GM19099 (cell line): ENCODE results near the gene RASSF5.
A peak's percentile ranks its signal among the peaks of the same experiment; 100 is the strongest.

Source experiments
- POLR2A ChIP-seq: IDR thresholded peaks from 3 replicates; pipeline ENCODE4 v1.6.1; 2011; ENCODE audit warnings: low read depth; ENCODE audit not compliant: insufficient read length; ENCODE audit errors: extremely low read depth

The RASSF5 gene

DNA sequence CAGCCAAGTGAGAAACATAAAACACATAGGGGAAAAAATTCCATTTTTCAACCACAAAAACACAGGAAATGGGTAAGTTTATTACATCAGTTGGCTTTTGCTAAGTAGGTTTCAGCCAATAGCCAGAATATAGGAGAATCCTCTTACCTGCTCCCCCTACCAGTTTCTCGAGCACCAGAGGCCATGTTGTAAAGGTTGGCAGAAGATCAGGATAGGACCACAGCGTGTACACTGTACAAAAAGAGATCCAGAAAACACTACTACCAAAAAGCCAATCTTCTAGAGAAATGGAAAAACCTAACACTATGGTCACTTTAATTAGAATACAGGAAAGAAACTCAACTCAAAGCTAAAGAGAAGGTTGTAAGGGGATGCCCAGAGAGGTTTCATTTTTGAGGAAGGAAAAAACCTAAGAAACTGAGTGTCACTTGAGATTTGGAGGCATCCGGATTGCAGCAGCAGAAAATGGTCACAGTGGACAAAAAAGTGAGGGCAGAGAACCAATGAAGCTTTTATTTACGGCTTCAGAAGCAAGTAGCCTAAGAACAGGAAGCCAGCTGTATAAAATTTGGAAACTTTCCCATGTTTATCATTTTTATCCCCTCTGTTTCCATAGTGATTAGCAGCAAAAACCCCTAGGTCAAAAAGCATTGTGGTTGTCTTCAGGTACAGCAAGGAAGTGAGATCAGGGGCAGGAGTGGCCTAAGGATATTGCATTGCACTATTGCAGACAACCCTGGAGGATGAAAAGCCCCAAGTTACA is 102.1 kb downstream of the RASSF5 start:
- TF ChIP-seq POLR2A = peak; percentile 14

DNA sequence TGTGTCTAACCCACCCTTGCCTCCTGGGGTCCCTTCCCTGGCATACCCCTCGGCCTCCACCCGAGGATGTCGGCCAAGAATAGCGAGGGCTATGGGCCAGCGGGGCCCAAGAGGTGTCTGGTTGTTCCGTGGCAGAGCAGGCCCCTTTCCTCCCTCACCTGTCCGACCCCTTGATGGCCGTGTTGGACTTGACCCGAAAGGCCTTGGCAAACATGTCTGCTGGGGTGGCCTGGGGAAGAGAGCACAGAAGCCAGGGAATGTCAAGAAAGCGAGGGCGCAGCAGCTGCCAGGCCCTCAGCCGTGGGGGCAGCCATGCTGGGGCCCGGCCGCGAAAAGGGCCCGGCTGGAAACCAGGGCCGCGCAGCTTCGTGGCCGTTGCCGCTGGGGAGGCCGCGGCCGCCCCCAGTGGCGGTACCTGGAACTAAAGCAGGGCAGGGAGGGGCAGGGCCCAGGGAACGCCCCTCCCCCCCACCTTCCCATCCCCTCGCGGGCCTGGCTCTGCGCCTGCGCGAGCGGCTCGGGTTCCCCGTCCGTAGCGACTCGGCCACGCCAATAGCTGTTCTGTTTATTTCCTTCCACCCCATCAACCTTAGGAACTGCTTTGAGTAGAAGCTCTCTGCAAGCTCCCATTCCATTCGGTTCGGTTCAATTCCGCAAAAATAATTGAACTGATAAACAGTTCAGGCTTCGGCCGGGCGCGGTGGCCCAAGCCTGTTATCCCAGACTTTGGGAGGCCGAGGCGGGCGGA is 105.0 kb downstream of the RASSF5 start, which contains the start of gene EIF2D:
Gene EIF2D (minus strand): TSS at position 337 of the 748 bp plus-strand sequence. CDS start 123 bp downstream, at position 214.
- peak; percentile 97 for TF ChIP-seq POLR2A

DNA sequence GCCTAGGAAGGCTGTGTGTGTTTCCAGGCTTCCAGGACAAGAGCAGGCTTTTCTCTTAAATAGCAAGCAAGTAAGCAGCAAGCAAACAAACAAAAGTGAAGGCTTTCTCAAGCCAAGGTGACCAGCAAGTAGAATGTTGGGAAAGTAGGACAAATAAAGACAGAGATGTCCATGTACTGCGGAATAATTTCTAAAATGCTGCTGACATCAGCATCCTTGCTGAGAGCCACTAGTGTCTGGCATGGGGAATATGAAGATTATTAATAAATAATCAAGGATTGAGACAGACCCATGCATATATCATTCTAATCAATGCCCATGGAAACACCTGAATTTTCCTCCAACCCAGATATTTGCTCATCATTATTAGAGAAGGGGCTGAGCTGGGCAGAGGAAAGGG is 121.6 kb downstream of the RASSF5 start:
- no peak for TF ChIP-seq POLR2A

- no peak for TF ChIP-seq POLR2A
Observed at GRCh38 chr1:206631085-206631509, 123.8 kb downstream of the RASSF5 start.

- no peak for TF ChIP-seq POLR2A
Observed at GRCh38 chr1:206633708-206634121, 126.4 kb downstream of the RASSF5 start.

DNA sequence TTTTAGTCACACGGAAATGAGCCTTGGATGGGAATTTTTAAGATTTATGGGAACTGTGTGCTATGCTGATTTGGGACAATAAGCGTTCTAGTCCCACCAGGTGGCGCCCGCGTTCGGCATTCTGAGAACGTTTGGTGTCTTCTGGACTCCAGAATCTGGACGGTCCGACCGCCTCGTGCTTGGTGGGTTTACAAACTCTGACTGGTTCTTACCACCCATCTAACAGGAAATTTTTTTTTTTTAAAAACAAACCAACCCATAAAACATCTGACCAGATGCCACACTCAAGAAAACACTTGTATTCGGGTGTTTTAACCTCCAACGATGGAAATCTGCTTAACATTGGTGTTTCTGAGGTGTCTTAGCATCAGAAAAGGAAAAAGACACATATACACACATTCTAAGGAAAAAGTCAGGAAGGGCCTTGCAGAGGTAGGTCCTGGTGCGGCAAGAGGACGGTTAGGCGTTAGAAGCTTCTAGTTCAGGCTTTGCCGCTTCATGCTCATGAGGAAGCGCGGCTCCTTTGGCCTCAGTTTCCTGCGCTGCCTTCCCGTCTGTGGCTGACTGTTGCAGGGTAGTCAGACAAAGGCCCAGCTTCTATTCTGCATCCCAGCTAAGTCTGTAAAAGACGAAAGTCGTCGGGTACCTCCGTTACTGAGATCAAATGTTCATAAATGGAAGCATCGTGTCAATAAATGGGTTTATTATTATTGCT is 127.2 kb downstream of the RASSF5 start:
- no peak for TF ChIP-seq POLR2A

DNA sequence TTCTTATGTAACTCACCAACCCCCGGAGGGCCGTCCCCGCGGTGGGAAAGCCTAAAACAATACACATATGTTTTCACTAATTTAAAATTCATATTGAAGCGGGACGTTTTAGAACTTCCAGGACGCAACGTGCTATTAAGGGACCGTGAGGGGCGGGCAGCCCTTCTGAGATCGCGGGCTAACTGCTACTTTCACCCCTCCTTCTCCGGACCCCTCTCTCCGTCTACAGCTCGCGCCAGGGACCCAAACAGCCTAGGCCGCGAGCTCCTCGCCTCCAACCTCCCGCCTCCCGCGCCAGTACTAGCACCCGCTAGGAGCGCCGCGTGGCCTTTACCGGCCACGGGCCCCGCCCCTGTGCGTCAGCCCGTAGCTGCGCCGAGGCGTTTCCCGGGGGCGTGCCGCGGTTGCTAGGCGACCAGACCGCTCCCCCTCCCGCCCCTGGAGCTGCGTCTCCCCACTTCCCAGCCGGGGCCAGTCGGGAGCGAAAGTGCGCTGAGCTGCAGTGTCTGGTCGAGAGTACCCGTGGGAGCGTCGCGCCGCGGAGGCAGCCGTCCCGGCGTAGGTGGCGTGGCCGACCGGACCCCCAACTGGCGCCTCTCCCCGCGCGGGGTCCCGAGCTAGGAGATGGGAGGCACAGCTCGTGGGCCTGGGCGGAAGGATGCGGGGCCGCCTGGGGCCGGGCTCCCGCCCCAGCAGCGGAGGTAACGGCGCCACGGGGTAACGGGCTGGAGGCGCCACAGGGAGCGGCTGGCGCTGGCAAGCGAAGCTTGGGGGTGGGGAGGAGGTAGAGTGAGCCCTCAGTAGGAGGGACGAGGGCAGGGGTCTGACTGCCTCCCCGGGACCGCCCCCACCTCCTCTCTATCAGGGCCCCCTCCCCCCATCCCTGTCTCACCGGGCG is 128.0 kb downstream of the RASSF5 start, which contains the start of gene DYRK3:
Gene DYRK3 (plus strand): TSS at position 457 of the 898 bp plus-strand sequence. CDS start 168 bp downstream, at position 625.
- peak; percentile 80 for TF ChIP-seq POLR2A

DNA sequence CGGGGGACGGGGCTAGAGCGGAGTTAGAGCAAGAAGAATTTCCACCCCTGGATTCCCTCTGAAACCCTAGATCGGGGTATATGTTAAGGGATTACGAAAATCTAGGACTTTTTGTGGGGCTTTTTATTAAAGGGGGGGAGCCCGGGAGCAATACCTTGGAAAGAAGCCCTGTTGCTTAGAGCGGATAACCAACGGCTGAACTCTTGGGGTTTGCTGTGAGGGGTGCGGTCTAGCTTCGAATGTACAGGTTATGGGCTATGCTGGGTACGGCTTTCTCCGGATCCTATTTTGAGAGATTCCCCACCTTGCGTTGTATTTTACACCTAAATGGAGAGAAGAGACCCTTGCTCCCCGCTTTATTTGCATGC is 128.6 kb downstream of the RASSF5 start:
- TF ChIP-seq POLR2A = no peak

DNA sequence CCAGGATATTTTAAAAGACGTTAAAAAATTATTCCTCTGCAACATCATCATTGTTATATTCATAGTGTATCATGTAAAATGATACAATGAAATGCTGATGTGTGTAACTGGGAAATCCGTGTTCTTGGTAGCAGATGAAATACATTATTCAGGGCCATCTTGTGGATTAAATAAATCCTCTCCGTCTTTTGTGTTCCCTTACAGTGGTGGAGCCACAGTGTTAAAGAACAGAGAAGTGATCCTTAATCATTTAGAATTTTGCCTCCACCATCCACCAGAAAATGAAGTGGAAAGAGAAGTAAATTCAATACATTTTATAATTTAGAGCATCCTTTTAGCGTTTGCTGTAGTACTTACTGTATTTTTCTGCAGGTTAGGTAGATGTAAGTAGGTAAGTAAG is 129.3 kb downstream of the RASSF5 start:
- no peak for TF ChIP-seq POLR2A

GRCh38 chr1:206637605-206638004 is 130.3 kb downstream of the RASSF5 start:
- TF ChIP-seq POLR2A = no peak
